HepG2 (cell line): Measurements from ENCODE around the gene RNF149. TPM values are rescaled to one million over a fixed set of nuclear protein-coding genes. Genes with fewer than 3 reads are reported as not detected.
A peak's percentile ranks its signal among the peaks of the same experiment; 100 is the strongest.
"Not testable (repeated sequence)": the region's sequence is repeated elsewhere in the genome, so short reads cannot be mapped to it uniquely, and the experiment has no call there.

Experiments used
- ATAC-seq: fragments of 200-7000 bp; cut with Tn5 transposase; 3 replicates; pipeline ENCODE4 v1.9.1; 2020; ENCODE audit warnings: mild to moderate bottlenecking, moderate library complexity
- BruUV-seq: library from RNA; stranded (reverse); fragments of 400-500 nt; replicated peaks from 2 replicates; lab custom pipeline; 2021; lab: Mats Ljungman, UMichigan
- CTCF ChIA-PET: fragments of 300-600 bp; formaldehyde crosslinking; extraction: SDS; loops from one replicate; lab custom pipeline; 2021; ENCODE audit warnings: low total read pairs, inconsistent platforms, low intra/inter-chr PET ratio; lab: Yijun Ruan, JAX
- POLR2A ChIA-PET: fragments of 350-600 bp; sonication (Branson Sonifier 250); formaldehyde crosslinking; loops from one replicate; lab custom pipeline; 2020; ENCODE audit warnings: antibody characterized with exemption, inconsistent platforms; lab: Yijun Ruan, JAX
- DNase-seq: peaks from one replicate; pipeline ENCODE4 v3.0.0-alpha.2; 2015; ENCODE audit warnings: low spot score
- FAIRE-seq: peaks from 3 replicates; lab custom pipeline; 2011; peaks lifted over from hg19 to GRCh38; lab: Jason Lieb, UNC
- H2AFZ ChIP-seq: one replicate; pipeline ENCODE4 v1.6.1; 2011; ENCODE audit warnings: low read length, inconsistent platforms
- H3K27ac ChIP-seq: fragments of 300-600 bp; 3 replicates; pipeline ENCODE4 v1.8.0; 2011; ENCODE audit warnings: mixed run types, mild to moderate bottlenecking, mixed read lengths, low read length, inconsistent platforms; ENCODE audit not compliant: insufficient read depth; ENCODE audit errors: extremely low read length
- H3K27me3 ChIP-seq, 2 experiments: fragments of 200-600 bp in 1 of 2; 2 replicates in 1 of 2; 3 replicates in 1 of 2; pipeline versions ENCODE4 v1.6.0 to v1.8.0; 2011; ENCODE audit warnings: low read length in 2 of 2, mild to moderate bottlenecking in 2 of 2, moderate library complexity in 2 of 2, inconsistent platforms in 1 of 2; ENCODE audit not compliant: insufficient read depth in 2 of 2, control insufficient read depth in 1 of 2
- H3K36me3 ChIP-seq, 2 experiments: fragments of 200-600 bp in 1 of 2; replicated peaks in 1 of 2; 2 replicates in 1 of 2; 3 replicates in 1 of 2; pipeline versions ENCODE4 v1.5.1 to v1.8.0; 2011; ENCODE audit warnings: low read length in 2 of 2, inconsistent platforms in 1 of 2; ENCODE audit not compliant: insufficient read depth in 2 of 2, control insufficient read depth in 1 of 2
- H3K4me1 ChIP-seq: 2 replicates; pipeline ENCODE4 v1.5.1; 2012; ENCODE audit warnings: low read length, inconsistent platforms; ENCODE audit not compliant: insufficient read depth
- H3K4me2 ChIP-seq: 2 replicates; pipeline ENCODE4 v1.6.0; 2011; ENCODE audit warnings: low read depth, low read length, inconsistent platforms
- H3K4me3 ChIP-seq, 3 experiments: fragments of 200-600 bp in 1 of 3; sonication (generic), shearing (Covaris generic) in 1 of 3; replicated peaks in 1 of 3; 2 replicates each; pipeline ENCODE4 v1.5.1; 2011 to 2016; ENCODE audit warnings: low read length in 3 of 3, inconsistent platforms in 2 of 3, low read depth in 2 of 3, mild to moderate bottlenecking in 2 of 3, control low read depth in 1 of 3, mixed read lengths in 1 of 3; ENCODE audit not compliant: insufficient read depth in 1 of 3
- H3K79me2 ChIP-seq: one replicate; pipeline ENCODE4 v1.6.1; 2011; ENCODE audit warnings: low read length, inconsistent platforms; ENCODE audit not compliant: insufficient read depth
- H3K9ac ChIP-seq: 2 replicates; pipeline ENCODE4 v1.6.0; 2011; ENCODE audit warnings: mild to moderate bottlenecking, low read depth, low read length, inconsistent platforms; ENCODE audit not compliant: insufficient read depth
- H3K9me3 ChIP-seq: 2 replicates; pipeline ENCODE4 v1.5.1; 2012; ENCODE audit warnings: mild to moderate bottlenecking, low read length
- H4K20me1 ChIP-seq: 2 replicates; pipeline ENCODE4 v1.6.0; 2011; ENCODE audit warnings: inconsistent platforms, mild to moderate bottlenecking, low read length, moderate library complexity; ENCODE audit not compliant: insufficient read depth
- ATF6 ChIP-seq: sonication (generic); formaldehyde crosslinking; conservative IDR thresholded peaks from 2 replicates; pipeline ENCODE4 v1.4.0; 2020; ENCODE audit warnings: missing genetic modification reagents
- CEBPB ChIP-seq: IDR thresholded peaks from 2 replicates; pipeline ENCODE4 v1.6.1; 2011; ENCODE audit warnings: low read depth, low read length, improper control_type of control experiment, borderline replicate concordance
- FOXC1 ChIP-seq: sonication (generic); formaldehyde crosslinking; IDR thresholded peaks from 2 replicates; pipeline ENCODE4 v1.8.0; 2022; ENCODE audit warnings: mild to moderate bottlenecking, missing genetic modification reagents, borderline replicate concordance
- ZFP36L2 ChIP-seq: sonication (generic); formaldehyde crosslinking; IDR thresholded peaks from 2 replicates; pipeline ENCODE4 v1.4.0; 2020; ENCODE audit warnings: missing genetic modification reagents
- ZFP41 ChIP-seq: sonication (generic); formaldehyde crosslinking; IDR thresholded peaks from 2 replicates; pipeline ENCODE4 v1.4.0; 2020; ENCODE audit warnings: mild to moderate bottlenecking, missing genetic modification reagents, borderline replicate concordance
- ZNF607 ChIP-seq: sonication (generic); formaldehyde crosslinking; IDR thresholded peaks from 2 replicates; pipeline ENCODE4 v1.5.1; 2020; ENCODE audit warnings: missing genetic modification reagents, mild to moderate bottlenecking, borderline replicate concordance
- WGBS: methylation state at CpG from one replicate; pipeline ENCODE4 v1.1.6; 2017; ENCODE audit warnings: low lambda C conversion rate; 5-methylcytosine and 5-hydroxymethylcytosine counted together
- in situ Hi-C: cut with HindIII; loops from 2 replicates; pipeline ENCODE4 v1.10.0; 2017; ENCODE audit warnings: low pct_unique_long_range_greater_than_20kb; ENCODE audit not compliant: extremely low pct_ligation_motif_present
- intact Hi-C: fragments of 100-400 bp; cut with micrococcal nuclease; formaldehyde crosslinking; loops from one replicate; pipeline ENCODE4 v1.10.0; 2022; ENCODE audit not compliant: unreplicated experiment
- polyA plus RNA-seq, 8 experiments: library from polyadenylated mRNA; depleted of rRNA in 3 of 8; stranded (reverse) in 7 of 8; unstranded in 1 of 8; fragments of >200 nt; fragmentation: Illumina TruSeq in 4 of 8; extraction: Trizol in 4 of 8; gene quantifications; 2 replicates each; pipeline versions ENCODE4 v1.2.1 to v1.2.3, GENCODE V29; 2011 to 2016; ENCODE audit warnings: low read depth in 4 of 8, missing spikeins in 1 of 8, mixed read lengths in 1 of 8; ENCODE audit not compliant: insufficient read depth in 1 of 8
- total RNA-seq, 5 experiments: library from RNA; depleted of rRNA; stranded (reverse); fragments of >200 nt; fragmentation: Illumina TruSeq; extraction: Trizol; gene quantifications; 2 replicates each; pipeline ENCODE4 v1.2.3, GENCODE V29; 2016; ENCODE audit warnings: low read depth in 1 of 5

Gene RNF149
- total and polyA plus RNA-seq, 2 of the 13 experiments (the other 11 are each of a cell fraction or from before 2014, with no cell fraction given), result 87.6 to 109 TPM

- no peak for ATAC-seq
- TF ChIP-seq ZFP41 (CRISPR knock-in tag), result no peak
- TF ChIP-seq ZNF607 (CRISPR knock-in tag), result no peak
- TF ChIP-seq FOXC1, result no peak
- TF ChIP-seq CEBPB, result peak; percentile 23; the same call in 1 of the 2 replicates
- TF ChIP-seq ZFP36L2 (CRISPR knock-in tag), result no peak
- no peak for TF ChIP-seq ATF6 (CRISPR knock-in tag)
- 76% methylated on average over 21 of the region's 21 CpGs for WGBS
These were observed 46.2 kb upstream of the RNF149 start for GRCh38 chr2:101354420-101355311.

GRCh38 chr2:101352631-101353030 lies 44.1 kb upstream of the RNF149 start:
- peaks cover 39% of the 10 kb centered on the region for H3K4me1 ChIP-seq
- ATAC-seq, H4K20me1 ChIP-seq, H3K36me3 ChIP-seq, intact Hi-C loops, H3K4me3 ChIP-seq, H3K9me3 ChIP-seq, DNase-seq, FAIRE-seq, BruUV-seq, H3K27me3 ChIP-seq, H3K79me2 ChIP-seq, H3K9ac ChIP-seq, H2AFZ ChIP-seq, in situ Hi-C loops, H3K4me2 ChIP-seq, CTCF ChIA-PET, H3K27ac ChIP-seq: not testable (repeated sequence)
- 37% methylated on average over 4 of the region's 4 CpGs for WGBS
- POLR2A ChIA-PET, result interaction anchor here (1.0 kb wide), 1 partner anchor 351 kb away, joined by 3 read pairs; the partner anchor contains the start of gene RPL31

More at GRCh38 chr2:101354420-101355311, 46.2 kb upstream of the RNF149 start:
- CTCF ChIA-PET, result no interaction called here
- Histone ChIP-seq H4K20me1 (no peaks in the 10 kb centered on the region), H3K4me3 (no peak overlapping the region), H2AFZ (no peak overlapping the region), H3K27ac (no peak overlapping the region), H3K4me2 (no peak overlapping the region), H3K4me1 (peaks cover 32% of the 10 kb centered on the region), H3K36me3 (no peaks in the 10 kb centered on the region), H3K27me3 (peaks cover 0 to 8% of the 10 kb centered on the region in 2 experiments; a peak in 3 of 5 replicates), H3K9me3 (no peaks in the 10 kb centered on the region), H3K79me2 (no peaks in the 10 kb centered on the region), H3K9ac (no peak overlapping the region)
- in situ Hi-C loops, result no loop called here
- DNase-seq (no peak), FAIRE-seq (no peak)
- POLR2A ChIA-PET, result interaction anchor here (0.8 to 1.1 kb wide), 2 partner anchors 19 to 24 kb away, joined by 3 read pairs; no protein-coding TSS in a partner anchor
- no TSS peak for BruUV-seq
- intact Hi-C loops, result no loop called here
